GM21360 (cell line): ENCODE data around the gene DCAF16.
"Not testable (repeated sequence)": the region's sequence is repeated elsewhere in the genome, so short reads cannot be mapped to it uniquely, and the experiment has no call there.

ENCODE experiments used
- ATAC-seq: cut with Tn5 transposase; IDR thresholded peaks from one replicate; pipeline ENCODE4 v1.9.1; 2021; ENCODE audit warnings: mild to moderate bottlenecking, moderate library complexity; ENCODE audit not compliant: unreplicated experiment

Gene DCAF16

DNA sequence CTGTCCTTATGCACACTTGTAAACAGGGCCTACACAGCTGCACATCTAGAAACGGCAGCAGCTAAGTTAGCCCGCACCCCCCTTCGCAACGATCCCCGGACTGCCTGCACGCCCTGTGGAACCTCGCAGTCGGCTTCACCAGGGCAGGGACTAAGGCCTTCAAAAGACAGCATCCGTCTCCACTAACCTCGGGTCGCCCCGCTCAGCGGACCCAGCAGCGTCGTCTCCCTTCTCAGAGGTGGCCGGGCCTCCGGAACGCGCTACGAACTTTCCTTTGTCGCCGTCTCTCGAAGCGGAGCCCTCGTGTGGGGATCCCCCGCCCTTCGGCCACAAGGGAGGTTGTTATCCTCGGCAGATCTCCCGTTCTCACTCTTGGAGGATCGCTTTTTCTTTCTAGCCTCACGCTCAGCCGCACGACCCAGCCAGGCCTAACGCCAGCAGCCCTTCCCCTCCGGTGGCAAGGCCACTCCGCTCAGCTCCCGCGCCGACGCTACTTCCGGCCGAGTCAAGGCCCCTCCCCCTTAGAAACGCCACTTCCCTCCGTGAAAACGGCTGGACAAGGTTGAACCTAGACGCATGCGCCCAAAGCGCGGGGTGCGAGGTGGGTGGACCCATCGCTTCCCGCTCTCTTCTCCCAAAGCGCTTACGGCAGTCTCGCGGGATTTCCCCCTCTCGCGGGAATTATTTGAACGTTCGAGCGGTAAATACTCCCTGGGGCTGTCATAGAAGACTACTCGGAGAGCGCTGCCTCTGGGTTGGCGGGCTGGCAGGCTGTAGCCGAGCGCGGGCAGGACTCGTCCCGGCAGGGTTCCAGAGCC is at the start of gene DCAF16, which contains the start of gene NCAPG:
TSS of gene DCAF16 (minus strand) at position 498 of the 818 bp plus-strand sequence. CDS start 6,616 bp downstream, outside the sequence.
TSS of gene NCAPG (plus strand) at position 720 of the 818 bp plus-strand sequence. CDS start 99 bp downstream, outside the sequence.
- ATAC-seq = peak; percentile 89

DNA sequence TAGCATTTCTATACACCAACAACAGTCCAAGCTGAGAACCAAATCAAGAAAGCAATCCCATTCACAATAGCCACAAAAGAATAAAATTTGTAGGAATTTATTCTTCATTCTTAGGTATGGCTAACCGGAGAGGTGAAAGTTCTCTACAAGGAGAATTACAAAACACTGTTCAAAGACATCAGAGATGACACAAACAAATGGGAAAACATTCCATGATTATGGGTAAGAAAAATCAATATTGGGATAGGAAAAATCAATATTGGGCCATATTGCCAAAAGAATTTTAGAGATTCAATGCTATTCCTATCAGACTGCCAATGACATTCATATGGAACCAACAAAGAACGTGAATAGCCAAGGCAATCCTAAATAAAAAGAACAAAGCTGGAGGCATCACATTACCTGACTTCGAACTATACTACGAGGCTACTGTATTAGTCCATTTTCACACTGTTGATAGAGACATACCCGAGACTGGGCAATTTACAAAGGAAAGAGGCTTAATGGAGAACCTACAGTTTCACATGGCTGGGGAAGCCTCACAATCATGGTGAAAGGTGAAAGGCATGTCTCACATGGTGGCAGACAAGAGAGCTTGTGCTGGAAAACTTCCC is 49.3 kb upstream of the DCAF16 start:
- ATAC-seq = no peak

DNA sequence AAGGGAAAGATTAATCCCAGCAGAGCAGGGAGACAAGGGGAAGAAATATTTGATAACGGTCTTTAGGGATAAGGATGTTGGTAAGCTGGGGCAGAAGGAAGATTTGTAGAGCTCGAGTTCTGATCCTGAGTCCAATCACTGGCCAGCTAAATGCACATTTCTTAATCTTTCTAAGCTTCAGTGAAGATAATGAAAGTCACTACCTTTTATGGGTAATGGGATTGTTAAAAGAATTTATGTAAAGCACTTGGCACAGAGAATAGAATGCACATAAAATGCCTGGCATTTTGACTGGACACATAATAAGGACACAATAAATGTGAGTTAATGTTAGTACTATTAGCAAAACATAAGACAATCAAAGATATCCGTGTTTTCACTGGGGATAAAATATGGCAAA is 43.5 kb upstream of the DCAF16 start:
- no peak for ATAC-seq

- no peak for ATAC-seq
Measured at GRCh38 chr4:17851959-17852358, 41.4 kb upstream of the DCAF16 start.

DNA sequence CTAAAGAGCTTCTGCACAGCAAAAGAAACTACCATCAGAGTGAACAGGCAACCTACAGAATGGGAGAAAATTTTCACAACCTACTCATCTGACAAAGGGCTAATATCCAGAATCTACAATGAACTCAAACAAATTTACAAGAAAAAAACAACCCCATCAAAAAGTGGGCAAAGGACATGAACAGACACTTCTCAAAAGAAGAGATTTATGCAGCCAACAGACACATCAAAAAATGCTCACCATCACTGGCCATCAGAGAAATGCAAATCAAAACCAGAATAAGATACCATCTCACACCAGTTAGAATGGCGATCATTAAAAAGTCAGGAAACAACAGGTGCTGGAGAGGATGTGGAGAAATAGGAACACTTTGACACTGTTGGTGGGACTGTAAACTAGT is 39.7 kb upstream of the DCAF16 start:
- ATAC-seq = not testable (repeated sequence)

DNA sequence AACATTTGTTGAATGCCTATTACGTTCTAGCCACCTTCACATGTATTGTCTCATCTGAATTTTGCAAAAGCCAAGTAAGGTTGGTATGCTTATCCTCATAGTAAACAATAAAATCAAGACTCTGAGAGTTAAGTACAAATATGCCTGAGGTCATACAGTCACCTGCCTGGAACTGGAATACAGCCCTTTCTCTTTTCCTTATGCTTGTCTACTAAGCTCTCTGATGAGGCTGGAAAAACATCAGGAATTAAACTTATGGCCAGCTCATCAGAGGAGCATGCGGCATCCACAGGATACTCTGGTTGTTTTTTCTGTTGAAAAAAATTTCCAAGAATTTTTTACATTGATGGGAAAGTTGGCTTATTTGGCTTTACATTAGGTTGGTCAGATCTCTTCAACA is 35.7 kb upstream of the DCAF16 start:
- ATAC-seq = no peak

GRCh38 chr4:17823871-17824669 is 13.5 kb upstream of the DCAF16 start:
- no peak for ATAC-seq

DNA sequence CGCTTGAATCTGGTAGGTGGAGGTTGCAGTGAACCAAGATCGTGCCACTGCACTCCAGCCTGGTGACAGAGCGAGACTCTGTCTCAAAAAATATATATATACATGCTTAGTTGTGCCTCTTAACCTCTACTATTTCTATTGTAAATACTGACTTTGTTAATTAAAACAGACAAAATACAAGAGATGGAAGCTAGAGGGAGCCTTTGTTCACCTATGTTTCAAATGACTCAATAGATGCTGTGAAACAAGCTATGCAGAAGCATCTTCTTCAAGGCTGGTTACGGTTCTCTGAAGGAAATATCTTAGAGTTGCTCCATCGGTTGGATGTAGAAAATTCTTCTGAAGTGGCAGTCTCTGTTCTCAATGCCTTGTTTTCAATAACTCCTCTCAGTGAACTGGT is 6.5 kb upstream of the DCAF16 start:
- peak; percentile 74 for ATAC-seq

DNA sequence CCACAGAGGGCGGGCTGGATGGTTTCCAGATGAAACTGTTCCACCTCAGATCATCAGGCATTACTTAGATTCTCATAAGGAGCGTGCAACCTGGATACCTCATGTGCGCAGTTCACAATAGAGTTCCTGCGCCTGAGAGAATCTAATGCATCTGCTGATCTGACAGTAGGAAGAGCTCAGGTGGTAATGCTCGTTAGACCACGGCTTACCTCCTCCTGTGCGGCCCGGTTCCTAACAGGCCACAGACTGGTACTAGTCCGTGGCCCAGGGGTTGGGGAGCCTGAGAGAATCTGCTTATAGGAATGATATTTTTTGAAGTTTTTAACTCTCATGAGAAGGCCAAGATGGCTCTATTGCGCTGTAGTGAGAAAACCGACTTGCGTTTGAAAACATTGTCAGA is 5.6 kb upstream of the DCAF16 start:
- no peak for ATAC-seq

GRCh38 chr4:17814140-17814539 is 3.6 kb upstream of the DCAF16 start:
- no peak for ATAC-seq

DNA sequence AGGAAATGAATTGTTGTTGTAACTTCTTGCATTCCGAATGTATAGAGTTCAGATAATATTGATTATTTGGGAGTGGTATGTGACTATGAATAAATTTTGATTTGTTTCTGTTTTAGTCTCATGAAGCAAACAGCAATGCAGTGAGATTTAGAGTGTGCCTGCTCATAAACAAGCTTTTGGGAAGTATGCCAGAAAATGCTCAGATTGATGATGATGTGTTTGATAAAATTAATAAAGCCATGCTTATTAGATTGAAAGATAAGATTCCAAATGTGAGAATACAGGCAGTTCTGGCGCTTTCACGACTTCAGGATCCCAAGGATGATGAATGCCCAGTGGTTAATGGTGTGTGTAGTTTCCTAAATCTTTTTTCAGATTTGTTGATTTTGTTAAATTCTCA is 2.2 kb upstream of the DCAF16 start:
- no peak for ATAC-seq

DNA sequence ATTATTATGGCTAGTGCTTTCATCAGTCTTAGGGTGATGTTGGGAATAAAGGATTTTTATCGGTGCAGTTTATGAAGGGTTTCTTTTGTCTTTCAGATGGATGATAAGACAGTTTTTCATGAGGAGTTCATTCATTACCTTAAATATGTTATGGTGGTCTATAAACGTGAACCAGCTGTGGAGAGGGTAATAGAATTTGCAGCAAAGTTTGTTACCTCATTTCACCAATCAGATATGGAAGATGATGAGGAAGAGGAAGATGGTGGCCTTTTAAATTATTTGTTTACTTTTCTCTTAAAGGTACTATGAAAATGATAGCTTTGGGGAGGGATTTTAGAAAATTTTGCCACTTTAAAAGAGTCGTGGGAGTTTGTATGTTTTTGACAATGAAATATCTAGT is 1.6 kb upstream of the DCAF16 start:
- ATAC-seq = no peak

DNA sequence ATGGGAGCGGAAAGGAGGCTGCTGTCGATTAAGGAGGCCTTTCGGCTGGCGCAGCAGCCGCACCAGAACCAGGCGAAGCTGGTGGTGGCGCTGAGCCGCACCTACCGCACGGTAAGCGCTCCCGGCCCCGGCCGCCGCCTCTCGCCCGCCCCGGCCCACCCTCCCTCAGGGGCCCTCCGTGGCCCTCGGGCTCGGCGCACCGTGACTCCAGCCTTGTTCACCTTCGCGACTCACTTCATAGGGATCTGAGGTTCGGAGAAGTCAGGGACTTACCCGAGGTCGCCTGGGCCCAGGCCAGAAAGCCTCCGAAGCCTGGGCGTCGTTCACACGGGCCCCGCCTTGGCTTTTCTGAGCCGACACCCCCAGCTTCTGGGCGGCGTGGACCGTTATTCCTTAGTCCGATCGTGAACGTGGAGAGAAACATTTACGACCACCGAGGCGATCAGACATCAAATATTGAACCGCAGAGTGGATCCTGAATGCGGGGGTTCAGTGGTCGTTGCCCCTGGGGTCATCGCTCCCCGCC is 584 bp upstream of the DCAF16 start:
- peak; percentile 25 for ATAC-seq

DNA sequence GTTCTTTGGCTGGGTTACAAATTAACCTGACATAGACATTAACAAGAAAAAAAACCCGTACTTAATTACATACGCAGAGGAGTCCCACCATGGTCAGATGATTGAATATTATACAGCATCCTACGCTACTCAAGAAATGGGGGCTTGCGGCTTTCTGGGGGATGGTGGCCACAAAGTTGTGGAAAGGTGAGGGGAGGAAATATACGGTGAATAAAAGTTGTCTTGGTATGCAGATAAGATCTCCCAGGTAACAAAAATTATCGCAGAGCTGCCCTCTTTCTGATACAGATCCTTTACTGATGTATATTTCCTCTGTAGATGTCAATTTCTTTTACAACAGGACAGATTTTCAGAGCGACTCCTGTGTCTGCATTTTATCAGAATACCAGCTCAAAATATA is 890 bp downstream of the DCAF16 start:
- no peak for ATAC-seq

- ATAC-seq = no peak
Measured at GRCh38 chr4:17807446-17807845, 3.1 kb downstream of the DCAF16 start.

DNA sequence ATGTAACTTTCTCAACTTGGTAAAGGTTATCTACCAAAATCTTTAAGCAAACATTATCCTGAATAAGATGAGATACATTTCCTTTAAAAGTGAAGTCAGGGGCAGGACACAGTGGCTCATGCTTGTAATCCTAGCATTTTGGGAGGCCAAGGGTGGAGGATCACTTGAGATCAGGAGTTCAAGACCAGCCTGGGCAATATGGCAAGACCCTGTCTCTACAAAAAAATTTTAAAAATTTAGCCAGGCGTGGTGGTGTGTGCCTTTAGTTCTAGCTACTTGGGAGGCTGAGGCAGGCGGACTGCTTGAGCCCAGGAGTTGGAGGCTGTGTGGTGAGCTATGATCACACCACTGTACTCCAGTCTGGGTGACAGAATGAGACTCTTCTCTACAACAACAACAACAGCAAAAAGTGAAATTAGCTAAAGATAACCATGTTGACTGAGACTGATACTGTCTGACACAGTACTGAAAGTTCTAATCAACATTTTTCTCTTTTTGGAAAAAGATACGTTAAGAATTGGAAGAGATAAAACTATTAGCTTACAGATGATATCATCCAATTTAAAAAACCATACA is 4.9 kb downstream of the DCAF16 start:
- no peak for ATAC-seq

GRCh38 chr4:17797808-17798207 is 12.7 kb downstream of the DCAF16 start:
- ATAC-seq = no peak

DNA sequence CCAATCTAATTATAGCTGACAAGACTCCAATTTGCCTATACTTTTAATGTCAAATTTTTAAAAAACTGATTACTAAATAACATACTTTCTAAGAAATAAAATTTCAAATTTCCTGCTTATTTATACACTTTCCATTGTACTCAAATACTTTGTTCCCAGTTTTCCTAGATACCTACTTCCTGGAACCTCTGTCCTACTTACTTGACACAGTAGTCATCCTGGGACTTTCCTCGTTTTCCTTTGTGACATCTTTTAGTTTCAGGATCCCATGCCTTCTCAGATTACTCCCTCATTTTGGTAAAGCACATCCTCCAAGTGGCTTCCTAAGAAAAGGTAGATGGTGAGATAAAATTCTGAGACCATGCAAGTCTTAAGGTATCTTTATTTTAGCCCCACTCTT is 15.8 kb downstream of the DCAF16 start:
- no peak for ATAC-seq

DNA sequence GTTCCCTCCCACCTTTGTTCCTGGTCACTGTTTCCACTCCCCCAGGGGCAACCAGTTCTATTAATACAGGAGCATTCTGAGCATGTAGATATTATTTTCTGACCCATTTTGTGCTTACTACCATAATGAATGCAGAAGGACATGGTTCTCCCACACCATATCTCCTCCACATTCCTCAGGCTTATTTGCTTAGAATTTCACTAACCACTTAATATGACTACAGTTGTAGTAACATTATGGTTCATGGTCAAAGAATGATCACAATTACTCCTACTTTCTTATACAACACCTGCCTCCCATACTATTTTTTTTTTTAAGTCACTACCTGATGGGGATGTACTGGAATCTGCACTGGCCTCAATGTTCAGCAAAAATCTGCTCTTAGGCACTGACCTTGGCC is 21.6 kb downstream of the DCAF16 start:
- no peak for ATAC-seq

DNA sequence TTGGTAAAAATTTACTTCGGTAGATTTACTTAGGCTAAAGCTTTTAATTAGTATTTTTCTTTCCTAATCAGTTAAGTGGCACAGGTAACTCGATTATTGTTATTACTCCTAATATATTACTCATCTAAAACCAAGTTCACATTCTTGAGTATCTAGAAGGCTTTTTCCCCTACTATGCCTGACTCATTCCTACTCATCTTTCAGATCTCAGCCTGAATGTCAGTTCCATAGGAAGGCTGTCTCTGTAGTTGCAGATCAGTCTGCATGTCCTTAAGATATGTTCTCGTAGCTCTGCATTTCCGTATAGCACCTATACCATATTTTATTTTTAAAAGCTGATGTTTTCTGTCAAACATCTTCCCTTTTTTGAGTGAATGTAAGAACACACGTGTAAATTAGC is 23.2 kb downstream of the DCAF16 start:
- no peak for ATAC-seq

- no peak for ATAC-seq
Measured at GRCh38 chr4:17786567-17786966, 24.0 kb downstream of the DCAF16 start.
